Measurements from ENCODE around the gene RIT2.

Gene RIT2

DNA sequence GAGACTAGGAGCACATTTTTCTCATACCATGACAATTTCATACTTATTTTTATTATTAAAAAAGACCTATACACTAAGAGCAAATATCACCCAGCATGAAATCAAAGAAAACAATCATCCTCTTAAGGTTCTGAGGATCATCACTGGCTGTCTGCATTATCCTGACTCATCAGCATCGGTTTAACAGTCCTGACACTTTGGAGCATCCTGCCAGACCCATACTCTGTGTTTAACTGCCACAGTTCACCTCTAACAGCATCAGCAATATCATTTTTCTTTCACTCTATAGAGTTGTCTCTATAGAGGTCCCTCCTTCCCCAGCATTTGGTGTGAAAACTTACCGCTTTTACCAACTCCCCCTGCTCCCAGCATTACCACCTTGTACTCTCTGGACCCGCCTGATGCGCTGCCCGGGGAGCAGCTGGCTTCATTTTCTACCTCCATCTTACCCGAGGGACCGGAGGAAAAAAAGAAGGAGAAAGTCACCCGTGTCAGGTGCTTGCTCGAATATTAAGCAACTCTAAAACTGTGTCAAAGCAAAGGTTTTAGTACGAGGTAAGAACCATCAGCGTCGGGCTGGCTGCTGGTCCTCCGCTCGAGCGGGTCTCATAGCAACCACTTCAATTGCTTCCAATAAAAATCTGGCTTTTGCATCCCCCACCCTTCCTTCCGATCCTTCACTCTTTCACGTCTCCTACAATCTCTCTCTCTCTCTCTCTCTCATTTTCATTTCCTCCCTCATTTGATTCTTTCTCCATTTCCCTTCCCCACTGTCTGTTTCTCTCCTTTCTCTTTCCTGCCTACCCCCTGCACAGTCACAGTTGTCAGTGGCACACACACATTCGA lies at the start of gene RIT2:
TSS of gene RIT2 (minus strand) at position 610 of the 846 bp plus-strand sequence.
- DNase-seq, result no peak

DNA sequence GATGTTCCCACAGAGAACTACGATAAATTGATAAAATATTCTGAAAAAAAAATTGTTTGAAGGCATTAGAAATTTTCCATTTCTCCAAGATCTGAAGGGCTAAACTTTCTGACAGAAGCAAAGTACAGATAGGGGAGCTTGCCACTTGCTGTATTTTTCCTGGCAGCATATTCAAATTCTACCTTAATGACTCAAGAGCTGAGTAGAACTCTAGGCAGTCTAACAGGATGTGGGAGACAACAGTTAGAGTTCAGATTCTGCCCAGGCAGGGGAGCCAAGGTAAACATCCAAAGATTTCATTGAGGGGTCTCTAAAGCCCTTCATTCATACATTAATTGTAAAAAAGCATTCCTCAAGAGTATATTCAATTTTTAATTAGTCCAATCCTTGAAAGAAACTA lies 46.0 kb upstream of the RIT2 start:
- DNase-seq, result no peak

DNA sequence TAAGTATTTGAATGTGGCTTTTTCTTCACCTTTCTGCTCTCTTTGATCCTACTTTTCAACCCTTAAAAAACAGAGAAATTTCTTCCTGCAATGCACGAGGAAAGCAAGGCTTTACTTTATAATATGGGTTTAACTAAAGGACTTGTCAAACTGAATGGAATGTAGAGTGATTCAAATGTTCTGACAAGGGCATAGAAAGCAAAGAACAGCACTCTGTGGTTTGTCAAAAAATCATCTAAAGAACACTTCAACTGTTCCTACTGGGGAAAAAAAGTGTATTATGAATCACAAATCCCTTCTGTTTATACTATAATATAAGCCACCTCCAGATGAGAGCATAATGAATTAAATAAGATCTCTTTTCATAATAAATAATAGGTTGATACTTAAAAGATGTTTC lies 45.0 kb upstream of the RIT2 start:
- DNase-seq, result no peak

DNA sequence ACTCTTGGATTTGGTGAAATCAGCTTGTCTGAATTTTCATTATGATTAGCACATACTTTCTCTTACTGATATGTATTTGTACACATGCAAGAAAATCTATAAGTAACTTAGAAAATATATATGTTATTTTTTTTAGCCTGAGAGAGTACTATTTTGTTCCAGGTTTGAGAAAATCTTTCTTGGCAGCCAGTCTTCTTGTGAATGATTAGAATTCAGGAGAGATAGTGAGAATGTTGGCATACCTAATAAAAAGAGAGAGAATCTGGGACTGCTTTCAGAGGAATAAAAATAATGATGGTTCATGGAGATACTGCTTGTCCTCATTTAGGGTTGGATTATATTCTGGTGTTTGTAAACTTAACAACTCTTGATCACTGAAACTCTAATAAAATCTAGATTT lies 44.4 kb upstream of the RIT2 start:
- DNase-seq, result no peak

DNA sequence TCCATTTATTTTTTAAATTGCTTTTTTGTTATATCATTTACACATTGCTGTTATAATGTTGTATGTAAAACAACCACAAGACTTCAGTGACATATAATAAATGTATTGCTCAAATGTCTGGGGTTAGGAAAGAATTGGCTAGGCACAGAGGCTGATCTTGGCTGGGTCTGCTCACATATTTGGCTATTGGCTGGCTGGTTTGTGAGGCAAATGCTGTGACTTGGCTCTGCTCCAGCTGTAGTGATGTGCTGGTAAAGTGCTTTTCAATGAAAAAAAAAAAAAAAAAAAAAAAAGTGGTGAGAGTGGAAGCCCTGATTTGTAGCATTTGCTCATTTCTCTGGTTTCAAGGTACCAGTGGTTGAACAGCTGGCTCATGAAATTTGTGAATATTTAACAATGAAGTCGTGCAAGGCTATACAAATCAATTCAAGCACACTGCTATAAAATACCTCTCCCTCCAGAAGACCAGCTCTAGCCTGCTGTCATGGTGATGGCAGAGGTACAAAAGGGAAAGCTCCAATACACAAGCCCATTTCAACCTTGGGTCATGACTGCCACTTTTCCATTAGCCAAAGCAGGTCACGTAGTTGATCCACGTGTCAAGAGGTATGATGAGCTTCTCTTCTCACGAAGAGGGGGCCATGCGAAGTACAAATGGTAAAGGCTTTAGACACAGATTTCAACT lies 43.7 kb upstream of the RIT2 start:
- no peak for DNase-seq

DNA sequence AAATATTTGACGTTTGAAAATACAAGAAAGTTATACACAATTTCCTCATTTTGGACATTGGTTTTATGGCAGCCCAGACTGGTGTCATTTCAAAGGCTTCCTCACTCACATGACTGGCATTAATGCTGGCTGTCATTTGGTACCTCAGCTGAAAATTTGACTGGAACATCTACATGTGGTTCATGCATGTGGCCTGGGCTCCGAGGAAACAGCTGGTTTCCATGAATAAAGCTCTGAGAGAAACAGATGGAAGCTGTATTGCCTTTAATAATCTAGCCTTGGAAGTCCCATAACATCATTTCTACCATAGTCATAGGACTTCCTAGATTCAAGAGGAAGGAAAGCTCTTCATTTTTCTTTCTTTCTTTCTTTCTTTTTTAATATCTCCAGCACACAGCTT lies 42.9 kb upstream of the RIT2 start:
- DNase-seq, result no peak

DNA sequence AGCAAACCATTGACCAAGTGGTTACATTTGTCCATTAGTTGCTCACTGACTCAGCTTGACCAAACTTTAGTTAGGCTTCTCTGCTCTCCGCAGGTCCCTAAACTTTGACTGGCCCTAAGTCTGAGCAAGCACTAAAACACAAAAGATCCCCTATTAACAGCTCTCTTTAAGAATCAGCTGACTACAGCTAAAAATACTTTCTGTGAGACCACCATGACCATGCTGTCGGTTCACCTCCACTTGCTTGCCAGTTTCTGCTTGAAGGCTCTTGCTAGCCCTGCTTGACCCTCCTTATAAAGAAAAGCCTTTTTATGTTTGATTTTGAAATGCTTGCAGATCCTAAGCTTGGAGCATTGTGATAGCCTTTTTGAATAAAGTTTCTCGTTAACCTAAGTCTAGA lies 40.4 kb upstream of the RIT2 start:
- DNase-seq, result no peak

DNA sequence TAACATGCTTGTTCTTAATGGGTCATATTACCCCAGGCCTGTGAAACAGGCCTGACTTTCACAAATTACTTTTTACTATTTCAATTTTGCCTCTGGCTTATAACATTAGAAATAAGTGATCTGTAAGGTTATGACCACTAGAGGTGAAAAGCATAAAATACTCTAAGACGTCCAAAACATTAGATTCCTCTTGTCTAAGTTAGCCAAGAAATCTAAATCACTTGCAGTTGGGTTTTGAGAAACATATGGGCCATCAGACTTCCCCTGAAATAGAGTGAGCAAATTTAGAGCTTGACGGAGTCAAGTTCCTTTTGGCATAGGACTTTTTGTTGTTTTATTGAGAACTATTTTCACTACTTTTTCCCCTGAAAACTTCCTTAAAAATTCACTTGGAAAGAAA lies 32.7 kb upstream of the RIT2 start:
- no peak for DNase-seq

DNA sequence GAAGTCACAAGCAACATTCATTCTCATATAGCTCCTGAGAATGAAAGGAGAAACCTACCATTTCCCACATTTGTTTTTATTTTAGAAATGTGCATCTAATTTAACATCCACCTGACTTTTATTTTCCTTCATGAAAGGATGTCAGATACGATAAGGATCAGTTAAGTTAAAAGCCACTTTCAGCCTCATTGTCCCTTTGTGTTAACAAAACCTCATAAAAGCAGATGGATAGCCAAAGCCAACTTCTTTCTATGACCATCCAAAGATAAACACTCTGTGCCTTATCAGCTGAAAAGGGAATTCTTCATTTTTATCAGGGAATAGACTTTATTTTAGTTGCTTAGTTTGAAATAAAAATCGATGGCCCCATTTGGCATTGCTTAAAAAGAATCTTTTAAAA lies 25.7 kb upstream of the RIT2 start:
- DNase-seq, result no peak

DNA sequence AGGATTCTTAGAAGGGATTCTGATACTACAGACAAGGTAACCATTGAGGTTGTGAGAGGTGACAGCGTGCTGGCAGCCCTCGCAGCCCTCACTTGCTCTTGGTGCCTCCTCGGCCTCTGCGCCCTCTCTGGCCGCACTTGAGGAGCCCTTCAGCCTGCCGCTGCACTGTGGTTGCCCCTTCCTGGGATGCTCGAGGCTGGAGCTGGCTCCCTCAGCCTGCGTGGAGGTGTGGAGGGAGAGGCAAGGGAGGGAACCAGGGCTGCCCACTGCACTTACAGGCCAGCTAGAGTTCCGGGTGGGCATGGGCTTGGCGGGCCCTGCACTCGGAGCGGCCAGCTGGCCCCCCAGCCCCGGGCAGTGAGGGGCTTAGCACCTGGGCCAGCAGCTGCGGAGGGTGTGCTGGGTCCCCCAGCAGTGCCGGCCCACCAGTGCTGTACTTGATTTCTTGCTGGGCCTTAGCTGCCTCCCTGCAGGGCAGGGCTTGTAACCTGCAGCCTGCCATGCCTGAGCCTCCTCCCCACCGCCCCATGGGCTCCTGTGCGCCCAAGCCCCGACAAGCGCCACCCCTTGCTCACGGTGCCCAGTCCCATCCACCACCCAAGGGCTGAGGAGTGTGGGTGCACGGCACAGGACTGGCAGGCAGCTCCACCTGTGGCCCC lies 23.9 kb upstream of the RIT2 start:
- no peak for DNase-seq

DNA sequence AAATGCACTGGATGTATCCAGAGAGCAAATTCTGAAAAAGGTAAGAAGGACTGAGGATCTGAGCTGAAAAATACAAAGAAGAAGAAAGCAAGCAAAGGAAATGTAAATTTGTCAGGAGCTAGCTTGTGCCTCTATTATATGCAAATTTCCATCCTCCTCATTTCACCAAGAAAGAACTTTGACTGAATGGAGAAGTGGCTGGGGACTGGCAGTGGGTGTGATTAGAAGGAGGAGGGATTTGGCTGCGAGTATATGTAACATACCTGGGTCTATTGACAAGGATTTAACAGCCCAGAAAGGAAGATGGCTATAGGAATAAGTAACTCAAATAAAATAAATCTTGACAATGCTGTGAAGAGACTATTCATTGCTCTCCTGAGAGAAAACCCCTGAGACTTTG lies 19.4 kb upstream of the RIT2 start:
- DNase-seq, result no peak

DNA sequence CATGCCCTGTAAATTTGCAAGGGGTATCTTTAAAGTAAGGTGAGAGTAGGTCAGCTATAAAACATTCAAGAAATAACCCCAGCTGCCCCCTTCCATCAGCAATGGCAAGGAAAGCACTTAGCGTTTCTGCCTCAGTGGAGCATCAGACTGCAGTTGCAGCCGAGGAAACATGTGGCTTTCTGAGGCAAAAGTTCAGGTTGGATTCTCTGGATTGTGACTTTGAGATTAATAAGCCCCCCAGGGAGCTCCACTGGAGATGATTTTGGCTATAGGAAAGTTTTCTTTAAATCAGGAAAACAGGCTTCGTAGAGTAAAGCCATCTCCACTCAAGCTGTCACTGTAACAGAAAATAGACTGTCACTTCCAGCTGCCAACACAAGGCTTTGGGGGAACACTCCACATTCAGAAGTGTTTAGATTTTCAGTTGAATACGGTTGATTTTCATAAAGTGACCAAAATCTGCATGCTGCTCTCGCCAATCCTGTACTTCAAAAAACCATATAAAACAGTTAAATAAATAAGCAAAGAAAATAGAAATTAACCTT lies 15.3 kb upstream of the RIT2 start:
- no peak for DNase-seq

DNA sequence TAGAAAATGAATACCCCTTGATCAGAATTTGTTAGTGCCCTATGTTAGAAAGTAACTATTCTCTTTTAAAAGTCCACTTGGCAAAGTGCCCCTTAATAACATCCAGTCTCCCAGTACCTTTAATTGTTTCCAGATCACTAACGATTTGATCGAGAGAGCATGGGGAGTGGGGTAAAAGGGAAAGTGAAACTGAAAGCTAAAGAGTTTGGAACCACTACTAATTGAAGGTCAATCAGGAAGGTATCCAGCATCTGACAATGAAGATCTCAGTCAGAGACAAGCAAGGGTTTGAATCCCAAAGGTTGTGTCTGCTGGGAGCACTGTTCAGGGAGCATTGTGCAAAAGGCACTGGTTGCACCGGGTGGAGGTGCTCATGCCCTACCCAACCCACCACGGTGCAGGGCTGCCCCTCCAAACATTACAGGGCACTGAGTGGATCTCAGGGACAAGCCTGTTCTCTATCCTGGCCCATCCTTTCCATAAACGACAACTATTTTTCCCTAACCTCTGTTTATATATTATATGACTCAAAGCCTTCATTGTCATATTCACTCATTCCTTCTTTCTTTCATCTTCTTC lies 14.6 kb upstream of the RIT2 start:
- DNase-seq, result no peak

DNA sequence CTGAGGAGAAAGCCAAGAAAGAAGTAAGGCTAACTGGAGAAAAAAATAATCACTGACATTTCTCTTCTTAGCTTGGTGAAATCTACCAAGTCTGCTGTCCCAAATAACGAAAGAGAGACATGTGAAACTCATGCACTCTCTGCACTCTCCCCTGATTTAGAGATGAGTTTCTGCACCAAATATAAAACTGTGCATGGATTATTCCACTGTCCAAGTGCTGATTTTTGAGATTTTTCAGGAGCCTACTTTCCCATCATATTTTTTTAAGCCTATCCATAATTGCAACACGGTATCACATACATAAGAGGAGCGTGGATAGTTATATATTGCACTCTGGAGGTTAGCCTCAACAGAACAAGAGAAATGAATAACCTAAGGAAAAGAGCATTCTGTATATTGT lies 10.0 kb upstream of the RIT2 start:
- no peak for DNase-seq

DNA sequence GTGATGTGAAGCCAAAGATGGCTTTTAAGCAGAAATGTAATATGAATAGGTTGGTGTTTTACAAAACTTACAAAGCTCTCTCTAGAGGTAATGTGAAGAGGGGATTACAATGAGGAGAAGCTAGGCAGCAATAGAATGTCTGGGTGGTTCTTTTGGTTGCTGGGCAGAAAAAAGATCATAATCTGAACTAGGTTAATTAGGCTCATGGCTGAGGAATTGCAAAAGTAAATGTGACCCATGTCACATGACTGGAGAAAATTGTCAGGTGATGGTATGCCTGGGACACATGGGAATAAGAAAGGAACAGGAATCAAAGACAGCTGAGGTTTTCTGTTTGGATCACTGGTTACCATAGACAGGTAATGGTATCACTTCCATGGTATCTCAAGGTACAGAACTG lies 7.5 kb upstream of the RIT2 start:
- DNase-seq, result no peak

DNA sequence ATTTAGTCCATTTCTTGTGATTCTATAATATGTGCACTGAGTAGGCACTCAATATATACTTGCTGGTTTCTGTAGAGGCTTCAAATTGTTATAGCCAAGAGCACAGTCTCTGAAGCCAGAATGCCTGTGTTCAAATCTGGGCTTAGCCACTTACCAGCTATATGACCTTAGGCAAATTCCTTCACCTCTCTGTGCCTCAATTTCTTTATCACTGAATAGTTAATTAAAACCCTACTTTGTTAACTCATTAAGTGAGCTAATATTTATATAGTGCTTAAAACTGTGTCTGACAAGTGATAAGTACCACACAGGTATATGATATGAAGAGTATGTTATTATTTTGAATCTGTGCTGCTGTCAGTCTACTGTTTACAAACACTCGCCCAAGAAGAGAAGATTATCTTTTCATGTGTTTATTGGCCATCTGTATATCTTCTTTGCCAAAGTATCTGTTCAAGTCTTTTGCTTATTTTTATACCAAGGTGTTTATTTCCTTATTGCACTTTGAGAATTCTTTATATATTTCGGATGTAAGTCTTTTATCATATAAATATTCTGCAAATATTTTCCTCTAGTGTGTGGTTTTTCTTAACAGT lies 1.3 kb upstream of the RIT2 start:
- no peak for DNase-seq

DNA sequence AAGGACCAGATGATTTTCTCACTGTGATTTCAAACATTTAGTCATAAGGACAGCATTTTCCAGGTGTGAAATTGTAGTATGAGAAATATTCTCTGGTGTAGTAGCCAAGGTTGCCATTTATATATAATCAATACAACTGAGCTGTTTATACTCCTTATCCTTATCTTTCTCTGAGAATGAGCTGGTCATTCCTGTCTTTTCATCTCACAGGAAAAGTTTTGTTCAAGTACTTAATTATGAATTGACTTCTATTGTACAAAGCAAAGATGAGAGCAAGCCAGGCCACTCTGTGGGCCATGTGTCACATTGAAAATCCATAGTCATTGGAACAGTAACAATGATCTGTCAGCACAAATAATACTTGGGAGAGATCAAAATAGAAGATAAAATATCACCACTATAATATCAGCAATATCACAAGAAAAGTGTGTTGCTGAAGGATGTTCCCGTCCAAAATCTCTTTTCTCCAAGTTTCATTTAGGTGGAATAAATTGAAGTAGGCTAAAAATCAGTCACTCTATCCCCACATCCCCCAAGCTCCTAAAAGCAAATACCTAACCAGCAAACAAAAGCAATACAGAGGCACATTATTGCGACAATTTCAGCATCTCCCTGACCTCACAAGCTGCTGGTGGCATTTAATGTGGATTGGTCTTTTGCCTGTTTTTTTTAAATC lies 2.1 kb downstream of the RIT2 start:
- DNase-seq, result no peak

DNA sequence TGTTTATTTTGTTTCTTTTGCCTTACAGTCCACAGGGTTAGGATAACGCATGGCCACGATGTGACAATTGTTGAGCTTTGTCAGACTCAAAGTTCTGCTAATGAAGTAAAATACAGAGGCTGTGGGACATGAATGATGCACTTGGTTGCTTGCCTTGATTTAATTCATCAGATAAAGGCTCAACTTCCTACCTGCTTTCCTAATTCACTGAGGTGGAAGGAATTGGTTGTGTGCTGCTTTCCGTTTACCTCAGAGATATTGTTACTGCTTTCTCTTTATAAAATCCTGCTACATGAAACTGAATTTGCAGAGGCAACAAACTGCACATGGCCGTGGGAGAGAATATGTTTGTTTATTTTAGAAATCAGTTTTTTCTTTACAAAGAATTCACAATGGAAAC lies 6.6 kb downstream of the RIT2 start:
- no peak for DNase-seq

DNA sequence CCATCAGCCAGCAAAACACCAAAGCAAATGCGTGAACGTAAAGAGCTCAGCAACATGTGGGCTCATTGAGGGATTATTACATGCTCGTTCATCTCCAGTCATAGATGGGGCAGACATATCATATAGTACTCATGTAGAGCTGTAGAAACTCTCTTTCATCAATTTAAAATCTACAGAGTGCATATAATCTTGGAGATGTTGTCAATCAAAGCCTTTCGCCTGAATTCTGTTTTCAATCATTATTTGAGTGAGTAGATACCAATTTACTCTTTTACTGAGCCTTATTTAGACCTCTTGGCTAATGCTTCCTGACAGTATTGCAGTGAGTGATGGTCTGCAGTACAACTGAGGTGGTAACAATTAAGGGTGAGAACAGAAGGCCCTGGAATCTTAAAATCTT lies 7.0 kb downstream of the RIT2 start:
- DNase-seq, result no peak

DNA sequence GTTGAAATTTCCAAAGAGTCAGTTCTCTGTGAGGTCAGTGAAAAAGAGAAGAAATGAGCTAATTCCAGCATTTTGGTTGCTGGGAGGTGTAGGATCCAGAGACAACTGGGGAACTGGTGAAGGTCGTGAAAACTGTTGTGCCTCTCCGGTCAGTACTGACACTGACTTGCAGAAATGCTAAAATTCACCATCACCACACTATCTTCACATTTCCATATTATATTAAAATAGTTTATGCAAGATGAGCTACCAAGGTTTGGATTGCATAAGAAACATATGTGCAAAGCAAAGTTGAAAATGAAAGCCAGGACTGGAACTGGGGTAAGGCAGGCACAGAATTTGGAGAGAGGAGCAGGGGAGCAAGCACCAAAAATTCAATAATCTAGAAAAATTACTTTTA lies 21.8 kb downstream of the RIT2 start:
- no peak for DNase-seq

DNA sequence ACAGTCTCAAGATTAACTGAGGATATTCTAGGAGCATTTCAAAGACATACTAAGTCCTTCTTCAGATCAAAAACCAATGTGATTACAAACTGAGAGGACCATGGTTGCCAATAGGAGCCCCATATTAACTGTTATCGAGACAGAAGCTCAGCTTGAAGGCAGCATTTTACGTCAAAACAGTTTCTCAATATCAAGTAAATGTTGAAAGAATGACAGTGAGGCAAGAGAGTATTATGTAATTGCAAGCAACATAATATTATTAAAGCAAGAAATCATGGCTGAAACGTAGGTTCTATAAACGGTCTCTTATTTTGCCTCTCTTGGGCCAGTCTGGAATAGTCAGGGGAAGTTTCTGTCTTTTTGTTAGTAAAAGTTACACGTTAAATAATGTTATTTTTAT lies 22.9 kb downstream of the RIT2 start:
- no peak for DNase-seq

DNA sequence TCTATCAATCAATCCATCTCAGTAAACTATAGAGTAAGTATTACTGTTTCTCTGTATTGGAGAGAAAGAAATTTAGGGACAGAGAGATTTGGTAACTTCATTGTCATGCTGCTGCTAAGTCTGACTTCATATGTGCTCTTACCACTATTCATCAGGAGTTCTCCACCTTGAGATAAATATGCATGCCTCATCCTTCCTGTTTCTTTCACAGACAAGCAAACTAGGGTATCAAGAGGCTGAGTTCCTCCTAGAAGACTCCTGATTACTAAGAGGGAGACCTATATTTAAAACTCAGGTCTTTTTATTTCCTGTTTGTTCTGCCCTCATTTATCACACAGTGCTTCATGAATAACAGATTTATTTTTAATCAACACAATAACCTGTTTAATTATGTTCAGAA lies 34.1 kb downstream of the RIT2 start:
- DNase-seq, result no peak

DNA sequence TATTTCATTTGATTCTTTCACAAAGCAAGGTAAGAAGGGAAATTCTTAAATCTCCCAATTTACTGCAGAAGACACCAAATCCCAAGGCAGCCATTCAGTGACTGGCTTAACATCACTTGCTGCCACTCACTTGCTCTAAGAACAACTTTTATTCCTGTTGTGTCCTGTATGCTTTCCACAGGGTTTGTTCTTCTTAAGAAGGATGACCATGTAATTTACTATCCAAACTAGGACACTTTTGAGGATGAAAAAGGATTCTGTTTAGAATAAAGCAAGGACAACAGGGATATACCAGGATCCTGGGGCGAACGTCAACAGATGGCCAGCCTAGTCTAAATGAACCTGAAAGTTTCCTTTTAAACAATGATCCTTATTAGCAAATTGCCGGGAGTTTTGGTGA lies 34.8 kb downstream of the RIT2 start:
- DNase-seq, result no peak

All from Kasumi-1 (cell line).